ENCODE results near the gene SHH. TPM values are rescaled to one million over a fixed set of nuclear protein-coding genes. Genes with fewer than 3 reads are reported as not detected.

Gene SHH
- total RNA-seq, 4 donors from 2014 or later: 7.7 to 16.2 (median 11.3) TPM

DNA sequence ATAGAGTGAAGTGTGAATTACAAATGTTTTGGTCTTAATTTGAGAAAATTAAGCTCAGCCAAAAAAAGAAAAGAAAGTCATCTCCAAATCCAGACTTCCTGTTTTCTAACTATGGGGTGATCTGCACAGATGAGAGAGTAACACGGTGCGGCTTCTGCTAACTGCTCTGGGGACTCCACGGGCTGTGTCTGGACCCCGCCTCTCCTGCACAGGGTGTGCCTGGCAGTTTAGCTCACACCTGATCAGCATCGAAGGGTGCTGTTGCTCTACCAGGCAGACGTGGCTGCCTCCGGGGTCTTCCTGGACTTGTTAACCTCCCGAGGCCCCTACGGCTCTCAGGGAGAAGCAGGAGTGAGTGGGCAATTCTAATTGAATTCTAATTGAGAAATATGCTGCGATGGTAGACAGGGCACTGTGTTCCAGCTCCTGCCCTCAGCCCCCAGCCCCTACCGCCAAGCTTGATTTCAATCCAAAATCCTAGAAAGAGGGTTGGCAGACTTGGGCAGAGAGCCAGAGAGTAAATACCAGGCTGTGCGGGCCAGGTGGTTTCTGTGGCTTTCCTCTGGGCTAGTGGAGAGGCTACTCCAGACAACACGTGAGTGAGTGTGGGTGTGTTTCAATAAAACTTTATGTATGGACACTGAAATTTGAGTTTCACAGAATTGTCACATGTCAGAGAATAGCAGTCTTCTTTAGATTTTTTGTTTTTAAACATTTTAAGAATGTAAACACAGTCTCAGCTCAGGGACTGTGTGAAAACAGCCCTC lies 13.4 kb downstream of the SHH start:
- no peaks in the 10 kb centered on the region for H3K9me3 ChIP-seq
- no peak for DNase-seq (ENCODE audit: low spot score in 2 of 2)
- no peak overlapping the region for H3K4me3 ChIP-seq
- H3K4me1 ChIP-seq: peaks cover 0 to 29% (median 5%) of the 10 kb centered on the region in 4 donors
- H3K36me3 ChIP-seq: no peaks in the 10 kb centered on the region
- H3K27me3 ChIP-seq: peaks cover 0 to 57% of the 10 kb centered on the region in 2 donors
- TF ChIP-seq, protein P1, sequence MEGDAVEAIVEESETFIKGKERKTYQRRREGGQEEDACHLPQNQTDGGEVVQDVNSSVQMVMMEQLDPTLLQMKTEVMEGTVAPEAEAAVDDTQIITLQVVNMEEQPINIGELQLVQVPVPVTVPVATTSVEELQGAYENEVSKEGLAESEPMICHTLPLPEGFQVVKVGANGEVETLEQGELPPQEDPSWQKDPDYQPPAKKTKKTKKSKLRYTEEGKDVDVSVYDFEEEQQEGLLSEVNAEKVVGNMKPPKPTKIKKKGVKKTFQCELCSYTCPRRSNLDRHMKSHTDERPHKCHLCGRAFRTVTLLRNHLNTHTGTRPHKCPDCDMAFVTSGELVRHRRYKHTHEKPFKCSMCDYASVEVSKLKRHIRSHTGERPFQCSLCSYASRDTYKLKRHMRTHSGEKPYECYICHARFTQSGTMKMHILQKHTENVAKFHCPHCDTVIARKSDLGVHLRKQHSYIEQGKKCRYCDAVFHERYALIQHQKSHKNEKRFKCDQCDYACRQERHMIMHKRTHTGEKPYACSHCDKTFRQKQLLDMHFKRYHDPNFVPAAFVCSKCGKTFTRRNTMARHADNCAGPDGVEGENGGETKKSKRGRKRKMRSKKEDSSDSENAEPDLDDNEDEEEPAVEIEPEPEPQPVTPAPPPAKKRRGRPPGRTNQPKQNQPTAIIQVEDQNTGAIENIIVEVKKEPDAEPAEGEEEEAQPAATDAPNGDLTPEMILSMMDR (IDR thresholded peaks at IDR 0.05): no peak
- no peak for TF ChIP-seq POLR2A (IDR thresholded peaks at IDR 0.05)
- no peak for TF ChIP-seq EP300 (IDR thresholded peaks at IDR 0.05)
- no peak overlapping the region for H3K27ac ChIP-seq
- WGBS, 2 donors: 54 to 65% methylated on average over 13 of the region's 13 CpGs

DNA sequence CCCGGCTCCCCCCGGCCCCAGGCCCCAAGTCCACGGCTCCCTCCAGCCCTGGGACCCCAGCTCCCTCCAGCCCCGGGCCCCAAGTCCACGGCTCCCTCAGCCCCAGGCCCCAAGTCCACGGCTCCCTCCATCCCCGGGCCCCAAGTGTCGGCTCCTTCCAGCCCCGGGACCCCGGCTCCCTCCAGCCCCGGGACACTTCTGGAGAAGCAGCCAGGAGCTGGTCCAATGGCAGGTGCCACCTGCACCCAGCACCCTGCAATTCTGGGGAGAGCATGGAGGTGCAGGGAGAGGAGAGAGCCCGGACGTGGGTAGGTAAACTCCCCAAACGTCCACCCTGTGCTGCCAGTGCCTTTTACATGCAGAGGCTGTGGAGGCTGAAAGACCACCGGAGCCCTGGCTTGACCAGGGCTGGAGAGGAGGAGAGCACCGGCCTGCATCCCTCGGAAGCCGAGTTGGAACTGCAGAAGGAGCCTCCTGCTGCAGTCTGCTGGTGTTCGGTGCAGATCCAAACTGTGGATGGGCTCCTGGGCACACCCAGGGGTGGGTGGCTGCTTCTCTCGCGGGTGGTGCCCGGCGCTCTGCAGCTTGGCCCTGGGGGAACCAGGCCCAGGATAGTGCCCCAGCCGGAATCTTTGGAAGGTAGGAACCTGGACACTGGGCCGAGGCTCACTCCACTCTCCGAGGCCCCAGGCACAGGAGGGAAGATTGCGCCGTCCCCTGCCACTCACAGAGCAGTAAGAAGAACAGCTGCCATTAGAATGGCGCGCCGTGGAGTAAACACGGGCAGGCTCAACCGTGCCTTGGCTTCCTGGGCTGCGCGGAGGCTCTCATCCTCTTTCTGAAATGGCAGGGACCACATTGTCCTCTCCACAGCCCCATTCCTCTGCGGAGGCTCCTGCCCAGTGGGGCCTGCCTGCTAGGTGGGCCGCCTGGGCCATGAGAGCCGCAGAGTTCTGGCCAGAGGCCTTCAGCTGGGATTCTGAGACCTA lies 14.7 kb downstream of the SHH start:
- Histone ChIP-seq H3K4me1 (peaks cover 0 to 16% (median 0%) of the 10 kb centered on the region in 4 donors), H3K4me3 (peak overlapping the region in 1 of 4 donors; percentile 4), H3K36me3 (no peaks in the 10 kb centered on the region), H3K27ac (no peak overlapping the region), H3K27me3 (peaks cover 0 to 51% of the 10 kb centered on the region in 2 donors), H3K9me3 (no peaks in the 10 kb centered on the region)
- WGBS, 2 donors: 75 to 76% methylated on average over 30 to 33 of the region's 38 CpGs
- no peak for TF ChIP-seq EP300 (IDR thresholded peaks at IDR 0.05)
- TF ChIP-seq, protein P1 (IDR thresholded peaks at IDR 0.05): no peak
- TF ChIP-seq POLR2A (IDR thresholded peaks at IDR 0.05): no peak
- DNase-seq (ENCODE audit: low spot score in 2 of 2): no peak

DNA sequence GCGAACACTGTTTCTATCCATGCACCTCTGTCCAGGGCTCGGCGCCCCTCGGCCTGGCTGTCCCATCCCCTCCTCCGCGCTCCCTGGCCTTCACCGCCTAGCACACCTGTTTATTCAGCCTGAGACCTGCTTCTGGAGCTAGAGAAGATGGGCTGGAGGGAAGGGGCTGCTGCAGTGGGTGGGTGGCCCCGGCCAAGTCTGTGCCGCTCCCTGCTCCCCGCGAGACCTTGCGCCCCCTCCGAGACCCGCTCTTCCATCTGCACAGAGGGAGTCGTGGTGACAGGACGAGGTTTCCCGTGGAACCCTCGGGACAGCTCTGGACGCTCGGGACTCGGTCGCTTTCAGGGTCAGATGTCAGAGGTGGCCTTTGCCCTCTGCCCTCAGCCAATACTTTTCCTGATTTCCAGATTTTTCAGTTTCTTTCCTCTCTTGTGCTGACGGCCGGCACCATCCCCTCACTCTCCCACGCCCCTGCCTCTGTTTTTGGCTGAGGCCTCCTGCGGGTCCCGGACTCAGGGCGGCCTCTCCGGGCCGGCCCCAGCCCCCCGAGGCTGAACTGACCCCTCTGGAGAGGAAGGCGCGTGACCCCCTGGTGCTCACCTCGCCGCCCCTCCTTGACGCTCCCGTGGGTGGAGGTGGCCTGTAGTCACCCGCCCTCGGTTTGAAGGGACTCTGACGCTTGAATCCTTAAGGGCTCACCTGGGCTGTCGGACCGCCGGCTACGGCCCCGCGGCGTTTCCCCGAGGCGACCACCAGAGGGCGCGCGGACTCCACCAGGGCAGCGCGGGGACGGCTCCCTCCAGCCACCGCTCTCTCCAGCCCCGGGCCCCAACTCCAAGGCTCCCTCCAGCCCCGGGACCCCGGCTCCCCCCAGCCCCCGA lies 15.6 kb downstream of the SHH start:
- peak; percentile 25 to 50 for DNase-seq (ENCODE audit: low spot score in 2 of 2)
- Histone ChIP-seq H3K4me3 (peak overlapping the region in 1 of 4 donors; percentile 4), H3K27me3 (peaks cover 0 to 41% of the 10 kb centered on the region in 2 donors), H3K4me1 (peaks cover 0 to 14% (median 0%) of the 10 kb centered on the region in 4 donors), H3K9me3 (no peaks in the 10 kb centered on the region), H3K27ac (no peak overlapping the region), H3K36me3 (no peaks in the 10 kb centered on the region)
- WGBS, 2 donors: 28 to 32% methylated on average over 32 to 34 of the region's 60 CpGs
- no peak for TF ChIP-seq POLR2A (IDR thresholded peaks at IDR 0.05)
- no peak for TF ChIP-seq EP300 (IDR thresholded peaks at IDR 0.05)
- TF ChIP-seq, protein P1 (IDR thresholded peaks at IDR 0.05): peak; percentile 85 to 97 (median 94)

DNA sequence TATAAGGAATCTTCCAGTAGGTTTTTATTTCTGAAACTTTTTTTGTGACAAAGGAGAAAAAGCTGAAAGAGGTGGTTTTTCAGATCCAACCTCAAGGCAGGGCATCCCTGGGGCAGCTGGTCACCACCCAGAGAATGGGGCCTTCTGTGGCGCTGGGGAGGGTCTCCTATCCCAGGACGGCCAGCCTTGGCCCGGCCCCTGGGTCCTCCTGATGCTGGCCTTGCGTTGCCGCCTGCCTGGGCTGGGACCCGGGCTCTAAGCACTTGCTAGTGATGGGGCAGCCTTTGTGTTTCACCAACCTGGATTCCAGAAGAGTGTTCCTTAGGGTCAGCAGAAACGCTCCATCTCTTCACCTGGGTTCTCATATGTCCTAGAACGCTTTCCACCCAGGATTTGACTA lies 16.3 kb downstream of the SHH start:
- WGBS, 2 donors: 76 to 86% methylated on average over 8 of the region's 8 CpGs
- DNase-seq (ENCODE audit: low spot score in 2 of 2): no peak
- Histone ChIP-seq H3K27ac (no peak overlapping the region), H3K4me1 (peaks cover 0 to 14% (median 0%) of the 10 kb centered on the region in 4 donors), H3K36me3 (no peaks in the 10 kb centered on the region), H3K9me3 (no peaks in the 10 kb centered on the region), H3K27me3 (peaks cover 0 to 35% of the 10 kb centered on the region in 2 donors), H3K4me3 (no peak overlapping the region)
- no peak for TF ChIP-seq EP300 (IDR thresholded peaks at IDR 0.05)
- TF ChIP-seq, protein P1 (IDR thresholded peaks at IDR 0.05): no peak
- TF ChIP-seq POLR2A (IDR thresholded peaks at IDR 0.05): no peak

Measured in tibial nerve (tissue), 4 donors.